Esophagus squamous epithelium (tissue), 5 donors: Measurements from ENCODE around the gene PLEKHG2. TPM values are rescaled to one million over a fixed set of nuclear protein-coding genes. Genes with fewer than 3 reads are reported as not detected.
A peak's percentile ranks its signal among the peaks of the same experiment; 100 is the strongest.

ENCODE experiments used
- DNase-seq: peaks from one replicate; lab custom pipeline; 2025; lab: John Stamatoyannopoulos, UW
- H3K27ac ChIP-seq, 4 donors: fragments of 200-600 bp; sonication (generic); one replicate each; pipeline ENCODE4 v1.5.1; 2016 to 2019; ENCODE audit warnings: mild to moderate bottlenecking in 1 of 4
- H3K27me3 ChIP-seq, 4 donors: fragments of 200-600 bp; sonication (generic); 1 replicate in 3 of 4; 2 replicates in 1 of 4; pipeline versions ENCODE4 v1.5.1 to v1.6.0; 2017 to 2021; ENCODE audit warnings: antibody characterized with exemption in 1 of 4
- H3K36me3 ChIP-seq, 3 donors: fragments of 200-600 bp; sonication (generic); one replicate each; pipeline ENCODE4 v1.5.1; 2016 to 2019
- H3K4me1 ChIP-seq, 3 donors: fragments of 200-600 bp; sonication (generic); one replicate each; pipeline ENCODE4 v1.5.1; 2017 to 2019
- H3K4me3 ChIP-seq, 4 donors: fragments of 200-600 bp; sonication (generic); 1 replicate in 3 of 4; 2 replicates in 1 of 4; pipeline ENCODE4 v1.5.1; 2016 to 2019; ENCODE audit warnings: mild to moderate bottlenecking in 2 of 4, moderate library complexity in 1 of 4
- H3K9me3 ChIP-seq, 3 donors: fragments of 200-600 bp; sonication (generic); one replicate each; pipeline ENCODE4 v1.5.1; 2016 to 2019
- POLR2A ChIP-seq, 4 donors: fragments of 450-650 bp; IDR thresholded peaks; one replicate each; pipeline ENCODE4 v1.6.1; 2017; ENCODE audit warnings: antibody characterized with exemption in 4 of 4, mild to moderate bottlenecking in 4 of 4, moderate library complexity in 3 of 4
- WGBS, 2 donors: methylation state at CpG; one replicate each; pipeline ENCODE4 v1.1.5; 2018; 5-methylcytosine and 5-hydroxymethylcytosine counted together
- intact Hi-C: fragments of 100-400 bp; cut with DNase I; formaldehyde crosslinking; loops from one replicate; pipeline ENCODE4 v1.15.0; 2022
- total RNA-seq, 4 donors: library from RNA; depleted of rRNA; stranded (reverse); fragments of >200 nt; gene quantifications; one replicate each; pipeline ENCODE4 v1.1.0, GENCODE V29; 2016
- TF ChIP-seq, protein P1 (sequence below), 6 experiments: fragments of 450-650 bp in 4 of 6; fragments of 200-600 bp in 2 of 6; sonication (generic) in 2 of 6; IDR thresholded peaks; one replicate each; pipeline ENCODE4 v1.5.1; 2016 to 2019; ENCODE audit warnings: antibody characterized with exemption in 6 of 6, mild to moderate bottlenecking in 4 of 6, moderate library complexity in 4 of 6
- donor health status: DM: yes; HTN: yes; CAD: no.

Gene PLEKHG2
- total RNA-seq, 4 donors from 2014 or later, result 4.8 to 9.3 (median 7.6) TPM

DNA sequence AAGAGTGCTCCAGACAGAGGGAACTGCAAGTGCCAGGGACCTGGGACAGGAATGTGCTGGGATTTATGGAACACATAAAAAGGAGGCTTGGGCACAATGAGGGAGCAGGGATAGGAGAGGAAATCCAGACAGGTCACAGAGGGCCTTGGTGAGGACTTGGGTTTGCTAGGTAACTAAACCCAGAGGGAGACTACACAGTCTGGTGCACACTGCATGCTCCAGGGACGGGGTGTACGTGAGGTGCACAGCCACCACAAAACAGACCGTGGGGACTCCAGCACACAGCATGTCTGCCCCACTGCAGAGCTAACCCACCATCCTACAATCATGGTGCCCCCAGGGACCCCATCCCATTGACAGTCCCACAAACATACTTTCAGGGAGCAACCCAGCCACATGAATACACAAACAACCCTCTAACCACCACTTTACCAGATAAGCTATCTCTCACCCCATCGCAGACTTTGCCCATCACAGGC is 11.4 kb upstream of the PLEKHG2 start:
- H3K27ac ChIP-seq, result peak overlapping the region; percentile 98 to 99 (median 99)
- intact Hi-C loops, result no loop called here
- H3K9me3 ChIP-seq, result no peaks in the 10 kb centered on the region
- no peaks in the 10 kb centered on the region for H3K27me3 ChIP-seq
- no peak overlapping the region for H3K4me3 ChIP-seq
- WGBS, 2 donors, result 45 to 81% methylated on average over 2 to 4 of the region's 4 CpGs
- peaks cover 61 to 91% (median 68%) of the 10 kb centered on the region in 3 donors for H3K4me1 ChIP-seq
- no peak for TF ChIP-seq POLR2A (IDR thresholded peaks at IDR 0.05)
- TF ChIP-seq, protein P1, sequence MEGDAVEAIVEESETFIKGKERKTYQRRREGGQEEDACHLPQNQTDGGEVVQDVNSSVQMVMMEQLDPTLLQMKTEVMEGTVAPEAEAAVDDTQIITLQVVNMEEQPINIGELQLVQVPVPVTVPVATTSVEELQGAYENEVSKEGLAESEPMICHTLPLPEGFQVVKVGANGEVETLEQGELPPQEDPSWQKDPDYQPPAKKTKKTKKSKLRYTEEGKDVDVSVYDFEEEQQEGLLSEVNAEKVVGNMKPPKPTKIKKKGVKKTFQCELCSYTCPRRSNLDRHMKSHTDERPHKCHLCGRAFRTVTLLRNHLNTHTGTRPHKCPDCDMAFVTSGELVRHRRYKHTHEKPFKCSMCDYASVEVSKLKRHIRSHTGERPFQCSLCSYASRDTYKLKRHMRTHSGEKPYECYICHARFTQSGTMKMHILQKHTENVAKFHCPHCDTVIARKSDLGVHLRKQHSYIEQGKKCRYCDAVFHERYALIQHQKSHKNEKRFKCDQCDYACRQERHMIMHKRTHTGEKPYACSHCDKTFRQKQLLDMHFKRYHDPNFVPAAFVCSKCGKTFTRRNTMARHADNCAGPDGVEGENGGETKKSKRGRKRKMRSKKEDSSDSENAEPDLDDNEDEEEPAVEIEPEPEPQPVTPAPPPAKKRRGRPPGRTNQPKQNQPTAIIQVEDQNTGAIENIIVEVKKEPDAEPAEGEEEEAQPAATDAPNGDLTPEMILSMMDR (IDR thresholded peaks at IDR 0.05), result no peak
- peaks cover 0 to 13% (median 0%) of the 10 kb centered on the region in 3 donors for H3K36me3 ChIP-seq
- DNase-seq, result no peak

GRCh38 chr19:39401549-39402345 is 10.7 kb upstream of the PLEKHG2 start:
- intact Hi-C loops, result no loop called here
- H3K36me3 ChIP-seq, result peaks cover 0 to 7% (median 0%) of the 10 kb centered on the region in 3 donors
- TF ChIP-seq, protein P1 (IDR thresholded peaks at IDR 0.05), result no peak
- TF ChIP-seq POLR2A (IDR thresholded peaks at IDR 0.05), result peak in 1 of 4 donors; percentile 71
- H3K4me1 ChIP-seq, result peaks cover 61 to 94% (median 68%) of the 10 kb centered on the region in 3 donors
- no peaks in the 10 kb centered on the region for H3K9me3 ChIP-seq
- peak overlapping the region in 3 of 4 donors; percentile 55 to 73 (median 60) for H3K4me3 ChIP-seq
- no peaks in the 10 kb centered on the region for H3K27me3 ChIP-seq
- WGBS, 2 donors, result 32 to 49% methylated on average over 2 to 14 of the region's 25 CpGs
- no peak for DNase-seq
- H3K27ac ChIP-seq, result peak overlapping the region; percentile 98 to 99 (median 99)

GRCh38 chr19:39402346-39403300 is 9.8 kb upstream of the PLEKHG2 start:
- peak overlapping the region; percentile 35 to 73 (median 58) for H3K4me3 ChIP-seq
- peak overlapping the region; percentile 98 to 99 (median 99) for H3K27ac ChIP-seq
- no peaks in the 10 kb centered on the region for H3K27me3 ChIP-seq
- peak in 3 of 4 donors; percentile 41 to 61 (median 42) for TF ChIP-seq POLR2A (IDR thresholded peaks at IDR 0.05)
- TF ChIP-seq, protein P1 (IDR thresholded peaks at IDR 0.05), result peak in 1 of 6 experiments; percentile 8
- H3K9me3 ChIP-seq, result no peaks in the 10 kb centered on the region
- peak; percentile 81 for DNase-seq
- H3K36me3 ChIP-seq, result peaks cover 1 to 8% (median 5%) of the 10 kb centered on the region in 3 donors
- intact Hi-C loops, result no loop called here
- WGBS, 2 donors, result 1 to 3% methylated on average over 20 to 26 of the region's 59 CpGs
- H3K4me1 ChIP-seq, result peaks cover 56 to 86% (median 64%) of the 10 kb centered on the region in 3 donors

GRCh38 chr19:39403331-39404312 is 8.8 kb upstream of the PLEKHG2 start:
- peak; percentile 89 for DNase-seq
- intact Hi-C loops, result no loop called here
- TF ChIP-seq, protein P1 (IDR thresholded peaks at IDR 0.05), result no peak
- peak in 3 of 4 donors; percentile 23 to 82 (median 41) for TF ChIP-seq POLR2A (IDR thresholded peaks at IDR 0.05)
- Histone ChIP-seq H3K9me3 (no peaks in the 10 kb centered on the region), H3K27ac (peak overlapping the region; percentile 98 to 99 (median 99)), H3K4me1 (peaks cover 46 to 76% (median 54%) of the 10 kb centered on the region in 3 donors), H3K27me3 (no peaks in the 10 kb centered on the region), H3K36me3 (peaks cover 11 to 18% (median 15%) of the 10 kb centered on the region in 3 donors), H3K4me3 (peak overlapping the region; percentile 35 to 73 (median 58))
- 0% methylated on average over 6 to 22 of the region's 43 CpGs for WGBS, 2 donors
